T-cell (primary cell): ENCODE measurements around the gene PRDM16. TPM values are rescaled to one million over a fixed set of nuclear protein-coding genes. Genes with fewer than 3 reads are reported as not detected.

ENCODE experiments used
- ATAC-seq, 4 experiments: fragments of 200-7000 bp in 3 of 4; fragments of 150-1000 bp in 1 of 4; cut with Tn5 transposase; replicated peaks in 1 of 4; 1 replicate in 3 of 4; 2 replicates in 1 of 4; pipeline ENCODE4 v1.10.0; 2021; ENCODE audit warnings: moderate library complexity in 3 of 4, mild to moderate bottlenecking in 2 of 4, moderate number of reproducible peaks in 1 of 4
- CTCF ChIA-PET, 2 donors: fragments of 300-600 bp; sonication (Branson Sonifier 250); formaldehyde crosslinking; loops; one replicate each; lab custom pipeline; 2022; ENCODE audit warnings: antibody characterized with exemption in 2 of 2; lab: Charles Lee
- POLR2A ChIA-PET, 2 donors: fragments of 300-600 bp; sonication (Branson Sonifier 250); formaldehyde crosslinking; loops; one replicate each; lab custom pipeline; 2022; ENCODE audit warnings: antibody characterized with exemption in 2 of 2; lab: Charles Lee
- DNase-seq, 35 experiments: peaks; one replicate each; pipeline versions ENCODE4 v3.0.0 to v3.0.0-alpha.2; 2013 to 2023
- H3K27ac ChIP-seq: one replicate; pipeline ENCODE4 v1.5.1; 2013; ENCODE audit warnings: low read length
- H3K27me3 ChIP-seq, 2 experiments: replicated peaks in 1 of 2; 1 replicate in 1 of 2; 2 replicates in 1 of 2; pipeline versions ENCODE4 v1.6.1 to v1.7.0; 2013; ENCODE audit warnings: low read length in 1 of 2, mixed read lengths in 1 of 2; ENCODE audit not compliant: control insufficient read depth in 2 of 2, insufficient read depth in 2 of 2; ENCODE audit errors: extremely low read depth in 1 of 2
- H3K36me3 ChIP-seq, 2 donors: 1 replicate in 1 of 2; 2 replicates in 1 of 2; pipeline versions ENCODE4 v1.6.1 to v1.7.0; 2013; ENCODE audit warnings: low read length in 1 of 2; ENCODE audit not compliant: control insufficient read depth in 2 of 2, insufficient read depth in 1 of 2; ENCODE audit errors: extremely low read depth in 1 of 2
- H3K4me1 ChIP-seq, 2 experiments: 1 replicate in 1 of 2; 2 replicates in 1 of 2; pipeline versions ENCODE4 v1.6.1 to v1.7.0; 2013; ENCODE audit warnings: low read length in 2 of 2, mixed read lengths in 1 of 2; ENCODE audit not compliant: insufficient read depth in 2 of 2, control insufficient read depth in 1 of 2; ENCODE audit errors: extremely low read depth in 1 of 2
- H3K4me3 ChIP-seq, 2 donors: 1 replicate in 1 of 2; 2 replicates in 1 of 2; pipeline versions ENCODE4 v1.5.1 to v1.7.0; 2013; ENCODE audit warnings: mild to moderate bottlenecking in 2 of 2, low read length in 1 of 2, moderate library complexity in 1 of 2; ENCODE audit not compliant: control insufficient read depth in 1 of 2; ENCODE audit errors: extremely low read depth in 1 of 2
- H3K9me3 ChIP-seq: 2 replicates; pipeline ENCODE4 v1.7.0; 2013
- H3K27ac Mint-ChIP-seq, 2 donors: one replicate each; pipeline ENCODE4 v1.8.0; 2020 to 2021; ENCODE audit warnings: mild to moderate bottlenecking in 2 of 2, mixed read lengths in 2 of 2
- H3K27me3 Mint-ChIP-seq, 2 donors: one replicate each; pipeline ENCODE4 v1.8.0; 2021 to 2022; ENCODE audit warnings: mixed read lengths in 2 of 2
- H3K36me3 Mint-ChIP-seq: one replicate; pipeline ENCODE4 v1.8.0; 2021; ENCODE audit warnings: mixed read lengths
- H3K4me1 Mint-ChIP-seq, 3 donors: one replicate each; pipeline ENCODE4 v1.8.0; 2020 to 2022; ENCODE audit warnings: mixed read lengths in 3 of 3, mild to moderate bottlenecking in 1 of 3
- H3K4me3 Mint-ChIP-seq, 3 donors: one replicate each; pipeline ENCODE4 v1.8.0; 2020 to 2022; ENCODE audit warnings: mild to moderate bottlenecking in 3 of 3, mixed read lengths in 3 of 3, moderate library complexity in 3 of 3
- H3K9me3 Mint-ChIP-seq, 3 donors: one replicate each; pipeline ENCODE4 v1.8.0; 2020 to 2022; ENCODE audit warnings: mixed read lengths in 3 of 3
- WGBS: methylation state at CpG from one replicate; pipeline ENCODE4 v1.1.5; 2013; ENCODE audit warnings: missing lambda C conversion rate; ENCODE audit not compliant: insufficient coverage; 5-methylcytosine and 5-hydroxymethylcytosine counted together
- total RNA-seq, 35 experiments: library from RNA in 6 of 35; stranded (reverse) in 6 of 35; fragments of 120-200 nt in 1 of 35; gene quantifications; one replicate each; pipeline versions ENCODE4 v1.2.1 to v1.2.4 and lab custom pipeline; 2013 to 2026

PRDM16 gene
- total RNA-seq, 5 donors from 2014 or later (not counting 1 experiment from before 2014, with no cell fraction given): 0.15 to 0.70 (median 0.24) TPM; not detected in 1

DNA sequence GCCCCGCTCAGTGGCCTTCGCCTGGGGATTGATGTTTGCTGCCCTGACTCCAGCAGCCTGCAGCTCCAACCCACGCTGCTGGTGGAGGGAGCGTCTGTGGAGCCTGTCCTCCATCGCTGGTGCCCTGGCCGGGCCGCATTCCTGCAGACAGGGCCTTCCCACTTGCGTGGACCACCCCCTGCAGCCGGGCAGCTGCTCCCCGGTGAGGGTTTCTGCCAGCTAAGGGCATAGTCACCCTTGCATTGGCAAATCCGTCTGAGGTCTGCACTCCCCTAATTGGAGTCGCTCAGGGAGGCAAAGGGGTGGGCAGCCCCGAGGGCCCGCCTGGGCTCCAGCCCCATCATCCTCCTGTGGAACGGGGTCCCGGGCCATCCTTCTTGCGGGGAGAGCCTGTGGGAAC, 43.5 kb downstream of the PRDM16 start:
- ChIA-PET POLR2A (no interaction called here), CTCF (no interaction called here)
- H3K4me3 Mint-ChIP-seq: no peak overlapping the region
- no peaks in the 10 kb centered on the region for H3K36me3 ChIP-seq
- no peak overlapping the region for H3K27ac Mint-ChIP-seq
- H3K4me3 ChIP-seq: no peak overlapping the region
- no peak overlapping the region for H3K27ac ChIP-seq
- 89% methylated on average over 17 of the region's 17 CpGs for WGBS
- H3K27me3 ChIP-seq: peaks cover 0 to 10% of the 10 kb centered on the region in 2 experiments
- no peak for ATAC-seq
- no peaks in the 10 kb centered on the region for H3K9me3 ChIP-seq
- H3K4me1 ChIP-seq: no peaks in the 10 kb centered on the region
- no peaks in the 10 kb centered on the region for H3K36me3 Mint-ChIP-seq
- no peaks in the 10 kb centered on the region for H3K4me1 Mint-ChIP-seq
- peaks cover 4 to 5% of the 10 kb centered on the region in 2 donors for H3K27me3 Mint-ChIP-seq
- DNase-seq: no peak
- peaks cover 0 to 8% (median 0%) of the 10 kb centered on the region in 3 donors for H3K9me3 Mint-ChIP-seq

DNA sequence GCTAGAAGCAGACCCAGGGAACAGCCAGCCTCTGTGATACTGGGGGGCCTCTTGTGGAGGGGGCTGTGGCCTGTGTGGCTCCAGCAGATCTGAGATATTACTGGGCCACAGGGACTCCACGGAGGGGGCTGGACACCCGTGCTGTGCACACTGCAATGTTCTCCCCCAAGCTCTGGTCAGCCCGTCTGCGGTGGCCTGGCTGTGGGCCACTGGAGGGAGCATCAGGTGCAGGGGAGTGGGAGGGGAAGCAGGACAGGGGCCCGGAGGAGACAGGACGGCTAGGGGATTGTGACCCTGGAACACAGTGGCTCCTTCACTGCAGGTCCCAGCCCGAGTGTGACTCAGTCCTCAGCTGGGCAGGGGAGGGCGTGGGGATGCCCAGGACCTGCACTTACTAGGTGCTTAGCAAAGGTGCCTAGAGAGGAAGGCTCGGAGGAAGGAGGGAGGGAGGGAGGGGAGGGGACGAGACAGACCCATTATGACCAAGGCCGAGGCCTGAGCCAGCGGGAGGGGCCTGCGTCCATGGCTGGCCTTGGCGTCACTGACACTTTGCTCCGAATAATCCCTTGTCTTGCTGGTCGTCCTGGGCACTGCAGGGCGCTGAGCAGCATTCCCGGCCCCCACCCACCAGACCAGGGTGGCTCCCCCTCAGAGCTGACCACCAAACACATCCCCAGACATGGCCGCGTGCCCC, 44.2 kb downstream of the PRDM16 start:
- ChIA-PET POLR2A (no interaction called here), CTCF (no interaction called here)
- H3K27ac ChIP-seq: no peak overlapping the region
- Mint-ChIP-seq H3K27ac (no peak overlapping the region), H3K4me3 (no peak overlapping the region), H3K36me3 (no peaks in the 10 kb centered on the region), H3K27me3 (peaks cover 2 to 3% of the 10 kb centered on the region in 2 donors), H3K9me3 (peaks cover 0 to 3% (median 0%) of the 10 kb centered on the region in 3 donors), H3K4me1 (no peaks in the 10 kb centered on the region)
- H3K4me3 ChIP-seq: no peak overlapping the region
- H3K36me3 ChIP-seq: no peaks in the 10 kb centered on the region
- H3K27me3 ChIP-seq: peaks cover 0 to 10% of the 10 kb centered on the region in 2 experiments
- H3K9me3 ChIP-seq: no peaks in the 10 kb centered on the region
- DNase-seq: no peak
- 89% methylated on average over 19 of the region's 20 CpGs for WGBS
- ATAC-seq: no peak
- no peaks in the 10 kb centered on the region for H3K4me1 ChIP-seq

DNA sequence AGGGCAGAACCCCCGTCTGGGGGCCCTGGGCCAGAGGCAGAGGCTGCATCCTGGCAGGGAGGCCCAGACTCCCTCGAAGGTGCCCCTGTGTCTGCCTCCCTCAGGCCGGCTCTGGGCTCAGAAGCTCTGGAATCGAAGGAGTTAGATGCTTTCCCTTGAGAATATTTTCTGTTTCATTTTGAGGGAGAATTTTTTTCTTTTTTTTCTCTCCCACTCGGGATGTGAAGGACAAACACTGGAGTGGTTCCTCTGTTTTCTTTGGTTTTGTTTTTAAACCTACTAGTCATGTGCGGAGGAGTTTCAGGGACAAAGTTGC, 44.7 kb downstream of the PRDM16 start:
- no peaks in the 10 kb centered on the region for H3K4me1 Mint-ChIP-seq
- Histone ChIP-seq H3K27me3 (peaks cover 0 to 6% of the 10 kb centered on the region in 2 experiments), H3K27ac (no peak overlapping the region), H3K36me3 (no peaks in the 10 kb centered on the region), H3K4me3 (no peak overlapping the region), H3K4me1 (no peaks in the 10 kb centered on the region), H3K9me3 (no peaks in the 10 kb centered on the region)
- no peaks in the 10 kb centered on the region for H3K36me3 Mint-ChIP-seq
- 88% methylated on average over 2 of the region's 6 CpGs for WGBS
- no peaks in the 10 kb centered on the region for H3K9me3 Mint-ChIP-seq
- no peak overlapping the region for H3K27ac Mint-ChIP-seq
- no peak overlapping the region for H3K4me3 Mint-ChIP-seq
- POLR2A ChIA-PET: no interaction called here
- ATAC-seq (no peak), DNase-seq (no peak)
- CTCF ChIA-PET: no interaction called here
- H3K27me3 Mint-ChIP-seq: peaks cover 0 to 2% of the 10 kb centered on the region in 2 donors

DNA sequence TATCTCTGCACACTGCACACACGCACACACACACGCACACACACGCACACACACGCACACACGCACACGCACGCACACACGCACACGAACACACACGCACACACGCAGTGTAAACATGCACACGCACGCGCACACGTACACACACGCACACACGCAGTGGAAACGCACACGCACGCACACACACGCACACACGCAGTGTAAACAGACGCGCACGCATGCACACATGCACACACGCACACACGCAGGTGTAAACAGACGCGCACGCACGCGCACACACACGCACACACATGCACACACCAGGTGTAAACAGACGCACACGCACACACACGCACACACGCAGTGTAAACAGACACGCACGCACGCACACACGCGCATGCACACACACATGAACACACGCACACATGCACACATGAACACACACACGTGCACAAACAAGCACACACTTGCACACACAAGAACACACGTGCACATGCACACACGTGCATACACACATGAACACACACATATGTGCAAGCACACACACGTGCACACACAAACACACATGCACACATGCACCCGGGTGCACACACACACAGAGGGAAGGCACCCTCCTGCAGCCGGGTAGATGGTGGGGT, 45.2 kb downstream of the PRDM16 start:
- Mint-ChIP-seq H3K36me3 (no peaks in the 10 kb centered on the region), H3K4me3 (no peak overlapping the region), H3K4me1 (no peaks in the 10 kb centered on the region), H3K27ac (no peak overlapping the region), H3K9me3 (no peaks in the 10 kb centered on the region), H3K27me3 (peaks cover 0 to 2% of the 10 kb centered on the region in 2 donors)
- Histone ChIP-seq H3K36me3 (no peaks in the 10 kb centered on the region), H3K27ac (no peak overlapping the region), H3K9me3 (no peaks in the 10 kb centered on the region), H3K4me1 (no peaks in the 10 kb centered on the region), H3K27me3 (peaks cover 0 to 3% of the 10 kb centered on the region in 2 experiments), H3K4me3 (no peak overlapping the region)
- POLR2A ChIA-PET: no interaction called here
- ATAC-seq: no peak
- no peak for DNase-seq
- 92% methylated on average over 38 of the region's 49 CpGs for WGBS
- CTCF ChIA-PET: no interaction called here

DNA sequence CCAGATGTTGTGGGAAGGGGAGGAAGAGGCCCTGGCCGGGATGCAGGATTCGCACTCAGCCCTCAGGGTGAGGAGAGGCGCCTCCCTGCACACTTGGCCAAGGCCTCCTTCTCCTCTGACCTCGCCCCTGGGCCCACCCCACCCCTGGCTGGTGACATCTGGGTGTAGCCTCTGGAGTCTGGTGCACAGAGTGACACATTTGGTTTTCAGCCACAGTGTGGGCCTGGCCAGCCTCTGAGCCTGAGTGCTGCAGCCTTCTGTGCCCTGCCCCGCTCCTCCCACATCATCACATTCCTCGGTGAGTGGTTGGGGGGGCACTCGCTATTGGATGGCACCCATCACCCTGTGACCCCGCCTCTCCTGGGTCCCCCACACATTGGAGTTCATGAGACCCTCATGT, 45.8 kb downstream of the PRDM16 start:
- Histone ChIP-seq H3K4me3 (no peak overlapping the region), H3K36me3 (no peaks in the 10 kb centered on the region), H3K27me3 (peaks cover 0 to 5% of the 10 kb centered on the region in 2 experiments), H3K9me3 (no peaks in the 10 kb centered on the region), H3K4me1 (no peaks in the 10 kb centered on the region), H3K27ac (no peak overlapping the region)
- ChIA-PET CTCF (no interaction called here), POLR2A (no interaction called here)
- Mint-ChIP-seq H3K4me1 (no peaks in the 10 kb centered on the region), H3K36me3 (no peaks in the 10 kb centered on the region), H3K9me3 (no peaks in the 10 kb centered on the region), H3K4me3 (no peak overlapping the region), H3K27me3 (no peaks in the 10 kb centered on the region), H3K27ac (no peak overlapping the region)
- no peak for DNase-seq
- 96% methylated on average over 4 of the region's 8 CpGs for WGBS
- no peak for ATAC-seq

DNA sequence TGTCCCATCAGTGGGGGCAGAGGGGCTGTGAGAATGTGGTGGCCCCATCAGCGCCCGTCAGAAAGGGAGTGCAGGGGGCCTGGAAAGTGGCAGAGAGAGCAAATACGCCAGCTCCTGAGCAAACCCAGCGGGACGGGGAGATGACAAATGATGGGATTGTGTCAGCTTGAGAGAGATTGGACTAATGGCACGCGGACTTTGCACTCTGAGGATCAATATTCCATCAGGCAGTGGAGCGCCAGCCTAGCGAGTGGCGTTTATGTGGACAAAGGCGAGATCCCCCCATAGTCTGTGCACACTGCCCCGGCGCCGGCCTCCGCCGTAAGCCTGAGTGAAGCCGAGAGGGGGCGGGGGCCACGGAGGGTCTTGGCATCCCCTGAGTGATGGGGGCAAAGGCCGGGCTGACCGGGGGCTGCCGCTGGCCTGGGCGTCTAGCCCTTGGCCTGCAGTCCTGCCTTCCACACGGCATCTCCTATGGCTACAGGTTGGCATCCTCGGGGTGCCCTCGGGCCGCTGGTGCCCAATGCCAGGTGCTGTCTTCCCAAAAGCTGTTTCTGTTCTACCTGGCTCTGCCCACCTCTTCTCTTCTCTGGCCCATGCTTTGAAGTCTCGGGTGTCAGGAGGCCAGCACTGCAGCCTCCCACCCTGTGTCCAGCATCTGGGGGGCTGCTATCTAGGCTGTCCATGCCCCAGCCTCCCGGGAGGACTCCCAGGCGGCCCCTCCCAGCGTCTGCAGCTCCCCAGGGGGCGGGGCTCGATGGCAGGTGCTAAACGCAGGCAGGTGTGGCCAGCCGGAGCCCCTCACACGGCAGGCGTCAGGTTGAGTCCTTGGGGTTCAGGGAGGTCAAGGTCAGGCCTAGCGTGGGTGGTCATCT, 46.5 kb downstream of the PRDM16 start:
- H3K27ac ChIP-seq: no peak overlapping the region
- no peaks in the 10 kb centered on the region for H3K9me3 ChIP-seq
- no peak overlapping the region for H3K27ac Mint-ChIP-seq
- H3K36me3 Mint-ChIP-seq: no peaks in the 10 kb centered on the region
- H3K27me3 Mint-ChIP-seq: no peaks in the 10 kb centered on the region
- CTCF ChIA-PET: no interaction called here
- no peaks in the 10 kb centered on the region for H3K4me1 Mint-ChIP-seq
- 92% methylated on average over 37 of the region's 38 CpGs for WGBS
- H3K27me3 ChIP-seq: peaks cover 0 to 5% of the 10 kb centered on the region in 2 experiments
- POLR2A ChIA-PET: no interaction called here
- no peaks in the 10 kb centered on the region for H3K9me3 Mint-ChIP-seq
- DNase-seq (no peak), ATAC-seq (no peak)
- no peak overlapping the region for H3K4me3 ChIP-seq
- no peak overlapping the region for H3K4me3 Mint-ChIP-seq
- no peaks in the 10 kb centered on the region for H3K36me3 ChIP-seq
- H3K4me1 ChIP-seq: no peaks in the 10 kb centered on the region
